Subcutaneous adipose tissue (tissue), 4 donors: ENCODE measurements around the gene LY86. TPM values are rescaled to one million over a fixed set of nuclear protein-coding genes. Genes with fewer than 3 reads are reported as not detected.

Experiments
- CTCF ChIP-seq: fragments of 450-650 bp; IDR thresholded peaks from one replicate; pipeline ENCODE4 v1.5.1; 2016; ENCODE audit warnings: low read depth, mild to moderate bottlenecking, control low read depth, antibody characterized with exemption, moderate library complexity
- total RNA-seq, 4 donors: library from RNA; depleted of rRNA; stranded (reverse); fragments of >200 nt; gene quantifications; one replicate each; pipeline ENCODE4 v1.1.0, GENCODE V29; 2016

LY86 gene
- total RNA-seq, 4 donors from 2014 or later: 2.6 to 111 (median 4.9) TPM

- no peak for TF ChIP-seq CTCF
Observed at GRCh38 chr6:6575143-6575542, 13.4 kb upstream of the LY86 start.

DNA sequence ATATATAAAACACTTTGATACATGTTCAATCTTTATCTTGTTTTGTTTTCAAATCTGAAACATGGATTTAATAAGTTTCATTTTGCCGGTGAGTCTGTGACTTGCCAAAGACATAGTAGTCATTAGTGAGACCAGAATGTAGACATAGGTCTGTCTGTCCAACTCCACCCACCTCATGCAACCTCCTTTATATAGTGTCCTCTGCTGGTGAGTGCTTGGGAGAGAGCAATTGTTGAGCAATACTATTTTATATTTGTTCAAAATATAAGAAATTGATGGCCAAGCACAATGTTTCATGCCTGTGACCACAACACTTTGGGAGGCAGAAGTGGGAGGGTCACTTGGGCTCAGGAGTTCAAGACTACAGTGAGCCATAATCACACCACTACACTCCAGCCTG lies 10.8 kb upstream of the LY86 start:
- TF ChIP-seq CTCF: no peak

- no peak for TF ChIP-seq CTCF
Observed at GRCh38 chr6:6579281-6579680, 9.2 kb upstream of the LY86 start.

DNA sequence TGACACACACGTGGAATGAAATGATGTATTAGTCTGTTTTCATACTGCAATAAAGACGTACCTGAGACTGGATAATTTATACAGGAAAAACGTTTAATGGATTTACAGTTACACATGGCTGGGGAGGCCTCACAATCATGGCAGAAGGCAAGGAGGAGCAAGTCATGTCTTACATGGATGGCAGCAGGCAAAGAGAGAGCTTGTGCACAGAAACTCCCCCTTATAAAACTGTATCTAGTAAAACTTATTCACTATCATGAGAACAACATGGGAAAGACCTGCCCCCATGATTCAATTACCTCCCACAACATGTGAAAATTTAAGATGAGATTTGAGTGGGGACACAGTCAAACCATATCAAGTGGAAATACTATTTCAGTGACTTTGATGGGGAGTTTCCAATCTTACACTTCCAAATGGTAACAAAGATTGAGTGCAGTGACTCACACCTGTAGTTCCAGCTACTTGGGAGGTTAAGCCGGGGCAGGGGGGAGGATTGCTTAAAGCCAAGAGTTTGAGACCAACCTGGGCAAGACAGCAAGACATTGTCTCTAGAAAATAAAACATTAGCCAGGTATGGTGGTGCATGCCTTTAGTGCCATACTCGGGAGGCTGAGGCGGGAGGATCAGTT lies 8.2 kb upstream of the LY86 start:
- TF ChIP-seq CTCF: no peak

DNA sequence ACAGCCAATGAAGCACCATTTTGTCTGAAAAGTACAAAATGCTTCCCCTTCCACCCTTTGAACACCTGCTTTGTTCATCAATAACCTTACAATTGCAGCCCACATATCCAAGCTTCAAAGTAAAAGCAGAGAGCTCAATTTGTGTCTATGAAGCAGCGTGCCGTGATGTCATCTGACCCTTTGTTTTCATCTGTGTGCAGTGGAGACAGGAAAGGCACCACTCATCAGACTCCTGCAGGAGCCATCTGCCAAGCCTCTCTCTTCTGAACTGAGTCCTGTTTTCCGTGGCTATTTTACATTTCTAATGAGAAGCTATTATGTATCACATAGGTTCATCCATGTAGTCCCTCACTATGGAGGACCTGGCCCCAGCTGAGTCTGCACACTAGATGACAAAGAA lies 7.5 kb upstream of the LY86 start:
- TF ChIP-seq CTCF: no peak

- no peak for TF ChIP-seq CTCF
Observed at GRCh38 chr6:6582131-6582530, 6.4 kb upstream of the LY86 start.

DNA sequence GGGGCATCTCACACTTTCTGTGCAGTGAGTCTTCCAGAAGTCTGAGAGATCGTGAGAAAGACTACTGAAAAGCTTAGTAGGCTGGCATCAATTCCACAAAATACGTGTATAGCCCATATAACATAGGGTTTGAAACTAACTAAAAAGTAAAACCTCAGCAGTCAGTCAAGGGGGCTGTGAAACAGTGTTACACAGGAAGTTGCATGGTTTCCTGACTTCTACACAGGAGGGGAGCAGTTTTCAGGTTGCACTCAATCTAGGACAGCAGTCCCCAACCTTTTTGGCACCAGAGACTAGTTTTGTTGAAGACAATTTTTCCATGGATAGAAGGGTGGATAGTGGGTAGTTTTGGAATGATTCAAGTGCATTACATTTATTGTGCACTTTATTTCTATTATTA lies 4.7 kb upstream of the LY86 start:
- no peak for TF ChIP-seq CTCF
